Kidney tubule cell (primary cell): ENCODE data around the gene RUNX1.

Experiments used
- DNase-seq: peaks from one replicate; pipeline ENCODE4 v3.0.0-alpha.2; 2018; ENCODE audit warnings: low spot score

Gene RUNX1

DNA sequence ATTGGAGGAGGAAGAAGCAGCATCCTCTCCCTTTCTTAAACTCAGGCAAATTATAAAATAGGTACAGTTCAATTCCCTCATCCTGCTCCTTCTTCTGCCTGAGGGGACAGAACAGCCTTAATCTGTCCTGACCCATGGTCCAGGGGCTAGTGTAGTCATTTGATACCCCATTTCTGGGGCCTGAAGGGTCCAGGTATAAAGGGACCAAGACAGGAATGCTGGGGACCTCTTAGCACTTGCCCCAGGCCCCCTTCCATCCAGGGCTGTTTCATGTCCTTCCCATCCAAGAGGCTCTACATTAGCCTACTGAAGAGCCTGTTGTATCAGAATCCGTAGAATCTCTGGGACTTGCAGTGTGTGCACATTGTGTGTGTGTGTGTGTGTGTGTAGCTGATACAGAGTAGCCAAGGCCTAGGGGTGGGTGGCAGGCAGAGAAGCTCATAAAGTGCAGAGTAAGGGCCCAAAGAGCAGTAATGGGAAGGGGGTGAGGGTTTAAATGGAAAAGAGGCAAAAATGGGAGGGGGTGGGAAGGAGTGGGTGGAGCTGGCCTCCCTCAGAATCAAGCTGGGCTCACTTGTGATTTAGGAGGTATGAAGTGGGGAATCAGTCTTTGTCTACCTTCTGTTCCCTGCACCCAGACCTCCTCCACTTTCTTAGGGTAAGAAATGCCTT, 32.4 kb downstream of the RUNX1 start:
- DNase-seq = no peak

DNA sequence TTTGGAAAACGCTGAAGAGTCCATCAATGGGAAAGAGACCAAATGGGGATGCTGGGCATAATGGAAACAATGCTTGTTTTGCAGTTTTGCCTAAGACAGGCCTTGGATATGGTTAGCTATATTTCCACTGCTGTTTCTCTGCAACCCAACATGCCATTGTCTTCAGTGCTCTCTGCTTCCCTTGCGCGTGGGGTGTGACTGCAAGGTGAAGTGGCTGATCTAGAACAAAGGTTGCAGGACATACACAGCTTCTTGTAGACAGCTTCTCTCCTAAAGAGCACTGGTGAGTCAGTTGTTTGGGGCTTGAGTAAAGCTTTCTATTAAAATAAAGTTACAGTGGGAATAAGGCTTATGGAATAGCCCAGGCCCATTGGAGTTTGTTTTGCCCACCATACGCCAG, 33.0 kb downstream of the RUNX1 start:
- no peak for DNase-seq

DNA sequence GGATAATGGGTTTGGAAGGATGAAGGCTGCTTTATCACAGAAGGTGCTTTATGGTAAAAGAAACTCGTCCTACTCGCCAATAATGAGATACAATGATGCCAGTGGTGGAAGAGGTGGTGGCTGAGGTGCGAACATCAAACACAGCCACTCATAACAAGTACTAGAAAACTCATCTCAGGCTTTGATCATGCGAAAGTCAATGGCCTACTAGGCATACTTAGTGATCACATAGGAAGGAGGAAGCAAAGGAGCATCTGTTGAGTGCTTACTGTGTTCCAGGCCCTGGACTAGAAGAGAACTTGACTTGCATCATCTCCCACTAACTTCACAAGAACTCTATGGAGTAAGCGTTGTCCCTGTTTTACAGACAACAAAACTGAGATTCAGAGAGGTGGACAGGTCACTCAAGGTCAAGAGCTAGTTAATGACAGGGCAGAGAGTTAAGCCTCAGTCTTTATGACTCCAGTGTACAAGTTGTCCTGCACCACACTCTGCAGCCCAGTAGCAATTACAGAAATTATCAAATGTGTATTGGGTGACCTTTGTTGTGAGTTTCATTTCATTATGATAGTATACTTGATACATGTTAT, 33.6 kb downstream of the RUNX1 start:
- DNase-seq = no peak

DNA sequence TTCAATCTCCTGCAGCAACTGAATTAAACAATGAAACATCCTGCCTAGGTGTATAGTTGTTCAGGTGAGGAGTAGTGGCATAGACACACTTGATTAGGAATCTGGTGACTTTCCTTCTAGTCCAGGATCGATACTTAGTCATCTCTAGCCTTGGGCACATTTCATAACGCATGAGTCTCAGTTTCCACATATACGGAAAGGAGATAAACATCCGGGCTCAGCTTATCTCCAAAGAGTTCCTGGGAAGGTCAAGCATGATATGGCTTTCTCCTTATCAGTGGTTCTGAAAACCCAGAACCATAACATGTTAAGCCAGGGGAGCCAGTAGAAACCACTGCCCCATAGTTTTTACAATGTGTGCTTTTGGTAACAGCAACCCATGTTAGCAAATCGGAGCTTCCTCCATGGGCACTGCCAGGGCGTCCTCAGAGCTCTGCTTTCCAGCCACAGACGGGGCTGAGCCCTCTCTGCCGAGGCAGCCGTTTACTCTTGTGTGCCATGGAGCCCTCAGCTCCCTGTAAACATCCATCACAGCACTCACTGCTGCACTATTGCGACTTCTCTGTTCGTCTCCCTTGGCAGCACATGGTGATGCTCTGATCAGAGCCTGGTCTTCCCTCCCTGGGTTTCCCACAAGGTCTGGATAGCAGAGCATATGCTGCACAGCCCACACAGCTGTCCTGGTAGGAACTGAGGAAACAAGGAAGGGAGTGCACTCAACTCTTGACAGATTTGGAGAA, 34.6 kb downstream of the RUNX1 start:
- DNase-seq = no peak

DNA sequence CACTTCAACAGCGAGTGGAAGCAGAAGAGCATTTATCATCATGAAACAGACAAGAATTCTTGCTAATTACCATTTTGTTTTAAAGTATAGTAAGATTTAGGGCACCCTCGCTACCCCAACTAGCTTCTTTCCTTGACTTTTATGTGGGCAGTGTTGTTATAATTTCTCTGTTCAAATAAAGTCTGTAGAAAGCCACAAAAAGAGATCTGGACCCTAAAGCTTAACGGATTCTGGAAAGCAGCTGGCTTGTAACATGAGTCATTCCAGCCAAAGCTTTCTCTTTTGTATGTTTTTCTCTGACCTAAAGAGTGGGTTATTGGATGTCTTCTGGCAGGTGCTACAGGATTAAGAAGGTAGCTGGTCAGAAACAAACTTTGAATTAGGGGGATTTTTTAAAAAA, 37.4 kb downstream of the RUNX1 start:
- DNase-seq = no peak

DNA sequence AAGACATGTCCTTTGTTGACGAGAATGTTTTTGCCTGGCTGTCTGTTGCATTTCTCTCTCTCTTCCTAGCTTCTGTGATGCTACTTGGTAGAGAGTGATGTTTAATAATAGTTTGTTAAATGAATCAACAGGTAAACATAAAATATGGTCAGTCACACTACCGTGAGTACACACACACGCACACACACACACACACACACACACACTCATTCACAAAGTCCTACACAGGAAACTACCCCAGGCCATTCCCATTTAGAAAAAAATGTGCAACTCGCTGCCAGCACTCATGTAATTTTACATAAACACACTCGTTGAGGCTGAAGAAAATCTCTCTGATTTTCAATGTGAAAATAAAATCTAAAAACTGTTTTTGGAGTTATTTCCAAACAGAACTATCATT, 38.7 kb downstream of the RUNX1 start:
- no peak for DNase-seq

DNA sequence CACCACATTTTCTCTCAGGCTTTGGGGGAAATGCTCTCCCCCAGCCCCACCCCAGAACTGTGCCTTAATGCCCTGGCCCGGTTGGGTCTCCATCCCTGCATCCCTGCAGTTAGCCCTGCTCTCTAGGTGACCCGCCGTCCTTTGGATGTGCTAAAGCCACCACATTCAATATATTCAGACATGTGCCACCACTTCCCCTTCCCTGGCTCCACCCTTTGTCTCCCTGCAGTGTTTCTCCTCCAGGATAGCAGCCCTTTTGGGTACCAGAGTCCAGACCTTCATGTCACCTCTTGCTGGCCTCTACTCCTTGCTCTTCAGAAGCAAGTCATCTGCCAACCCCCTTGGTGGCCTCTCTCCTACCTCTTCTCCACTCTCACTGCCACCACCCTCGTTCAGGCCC, 41.8 kb downstream of the RUNX1 start:
- DNase-seq = no peak

DNA sequence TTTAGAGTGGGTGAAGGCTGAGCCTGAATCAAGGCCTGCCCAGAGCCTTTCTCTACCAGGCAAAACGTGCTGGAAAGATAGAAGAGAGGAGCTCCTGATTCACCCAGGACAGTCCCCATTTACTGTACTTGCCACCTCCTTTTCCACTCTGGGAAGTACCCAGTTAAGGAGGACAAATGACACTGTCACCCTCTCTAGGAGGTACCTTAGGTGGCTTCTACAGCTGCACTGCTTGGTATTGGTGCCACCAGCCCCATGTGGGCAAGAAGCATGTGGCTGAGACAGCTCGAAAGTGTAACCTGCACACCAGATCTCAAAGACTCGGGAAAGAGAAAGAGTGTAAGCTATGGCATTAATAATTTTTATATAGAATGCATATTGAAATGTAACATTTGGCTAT, 42.3 kb downstream of the RUNX1 start:
- DNase-seq = no peak

DNA sequence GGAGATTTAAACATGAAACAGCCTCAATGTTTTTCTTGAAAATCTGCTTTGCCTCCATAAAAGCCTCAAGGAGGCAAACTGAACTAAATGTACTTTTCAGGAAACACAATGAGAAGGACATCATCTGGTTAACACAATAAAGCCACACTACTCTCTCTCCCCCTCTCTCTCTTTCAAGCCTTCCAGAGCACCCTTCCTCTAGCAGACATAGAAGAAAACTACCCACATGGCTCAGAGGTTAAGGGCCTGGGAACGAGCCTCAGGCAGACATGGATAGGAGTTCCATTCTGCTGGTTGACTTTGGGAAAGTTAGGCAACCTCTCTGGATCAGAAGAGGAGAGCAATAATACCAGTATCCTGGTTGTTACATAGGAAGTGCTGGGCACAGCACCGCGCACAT, 42.9 kb downstream of the RUNX1 start:
- no peak for DNase-seq

DNA sequence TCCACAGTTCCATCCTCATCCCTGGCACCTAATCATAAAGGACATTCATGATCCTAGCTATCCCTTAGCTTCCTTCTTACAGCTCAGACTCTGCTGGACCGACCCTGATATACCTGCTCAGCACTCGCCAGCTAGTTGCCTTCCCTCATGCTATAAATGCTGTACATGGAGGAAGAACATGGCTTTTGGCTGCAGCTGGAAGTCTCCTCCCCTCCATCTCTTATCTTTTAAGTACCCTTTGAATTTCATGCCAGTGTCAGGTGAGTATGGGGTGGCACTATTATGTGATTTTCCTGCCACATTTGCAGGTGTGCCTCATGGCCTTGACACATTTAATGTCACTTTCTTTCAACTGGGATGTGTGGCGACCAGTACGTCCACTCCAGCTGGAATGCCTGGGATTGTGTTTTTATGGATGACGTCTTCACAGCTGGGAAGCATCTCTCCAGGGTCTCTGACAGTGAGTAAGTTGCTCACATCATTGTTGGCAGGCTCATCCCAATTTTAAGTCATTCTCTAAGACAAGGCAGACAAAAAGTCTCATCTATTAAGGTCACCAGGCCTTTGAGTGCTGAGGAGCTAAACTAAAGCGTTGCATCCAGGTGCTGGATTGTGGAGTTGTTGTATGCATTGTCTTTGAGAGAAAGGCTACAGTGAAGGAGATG, 43.4 kb downstream of the RUNX1 start:
- no peak for DNase-seq

DNA sequence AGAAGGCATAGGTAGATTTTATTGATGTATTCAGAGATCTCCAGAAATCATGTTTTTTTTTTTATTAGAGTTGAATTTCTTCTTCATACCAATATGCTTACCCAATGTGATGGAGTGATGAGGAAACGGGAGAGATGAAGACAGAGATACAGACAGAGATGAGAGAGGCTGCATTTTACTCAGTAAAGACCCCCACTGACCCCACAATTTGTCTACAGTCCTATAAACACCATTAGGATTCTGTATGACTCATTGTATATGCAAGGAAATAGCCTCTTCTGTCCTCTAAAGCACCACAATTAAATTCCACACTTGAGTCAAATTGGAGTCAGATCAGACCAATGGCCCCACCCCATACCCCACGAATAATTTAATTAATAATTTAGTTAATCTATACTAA, 44.0 kb downstream of the RUNX1 start:
- no peak for DNase-seq

DNA sequence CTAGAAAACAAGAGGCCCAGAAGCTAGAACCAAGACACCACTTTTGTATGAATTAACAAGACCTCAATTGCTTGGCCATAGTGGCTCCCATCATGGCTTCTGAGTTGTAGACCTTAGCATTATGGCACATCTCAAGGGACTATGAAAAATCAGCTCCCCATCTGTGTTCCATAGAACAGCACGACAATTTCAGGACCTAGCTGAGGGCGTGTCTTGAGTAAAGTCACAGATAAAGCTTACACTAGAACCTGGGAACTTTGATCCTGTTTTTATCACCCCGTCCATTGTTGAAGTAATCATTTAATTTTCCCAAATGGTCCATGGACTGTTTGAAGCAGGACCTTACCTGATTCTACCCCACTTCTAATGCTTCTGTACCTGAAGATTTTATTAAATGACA, 44.8 kb downstream of the RUNX1 start:
- DNase-seq = no peak

DNA sequence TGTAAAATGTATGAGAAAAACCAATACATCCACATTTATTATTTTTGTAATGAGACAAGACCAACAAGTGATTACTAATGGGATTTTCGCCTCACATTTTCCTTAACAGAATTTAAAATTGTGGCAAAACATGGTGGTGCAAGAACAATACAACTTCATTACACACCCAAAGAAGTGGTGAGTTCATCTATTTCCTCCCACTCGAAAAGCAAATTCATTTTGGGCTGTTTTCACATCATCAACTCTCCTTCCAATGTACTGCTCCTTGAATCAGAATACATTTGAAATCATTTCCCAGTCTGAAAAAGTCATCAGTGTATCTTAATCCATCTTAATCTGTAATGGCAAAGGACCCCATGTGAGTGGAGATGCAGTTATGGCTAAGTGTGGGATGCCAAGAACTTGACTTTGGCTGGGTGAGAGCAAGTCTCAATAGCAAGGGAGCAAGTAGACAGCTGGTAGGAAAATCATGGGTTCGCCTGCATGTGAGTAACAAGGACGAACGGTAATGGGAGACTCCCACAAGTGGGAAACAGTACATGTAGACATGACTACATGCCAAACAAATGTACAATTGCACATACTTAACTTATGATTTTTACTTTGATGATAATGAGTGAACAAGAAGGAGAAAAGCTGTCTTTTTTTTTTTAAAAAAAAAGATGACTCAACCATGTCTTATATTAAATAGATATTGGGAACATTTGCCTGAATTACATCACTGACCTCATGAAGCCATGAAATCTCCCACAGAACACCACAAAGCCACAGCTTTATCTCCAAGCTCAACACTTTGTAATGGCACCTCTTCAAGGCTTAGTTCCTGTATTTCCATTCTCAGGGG, 46.0 kb downstream of the RUNX1 start:
- peak; percentile 26 for DNase-seq

DNA sequence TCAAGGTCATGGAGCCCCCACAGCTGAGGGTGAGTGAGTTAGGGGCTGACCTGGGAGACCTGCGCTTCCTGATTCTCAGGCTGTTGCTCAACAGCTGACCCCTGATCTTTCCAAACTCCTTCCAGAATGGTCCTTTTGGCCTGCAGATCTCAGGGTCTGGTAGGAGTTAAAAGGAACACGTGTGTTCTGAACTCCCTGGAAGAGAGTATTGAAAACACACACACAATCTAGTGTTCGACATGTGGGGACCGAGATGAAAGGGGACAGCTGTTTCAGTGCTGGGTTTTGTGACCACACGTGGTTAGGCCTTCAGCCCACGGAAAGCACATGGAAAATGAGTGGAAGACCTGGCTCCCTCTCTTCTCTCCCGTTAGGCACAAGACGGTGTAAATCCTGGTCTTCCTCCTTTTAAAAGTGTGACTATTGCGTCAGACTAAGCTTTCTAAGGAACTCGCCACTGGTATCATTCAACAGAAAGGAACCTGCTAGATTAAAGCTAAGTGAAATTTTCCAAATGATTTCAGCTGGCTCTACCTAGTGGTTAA, 49.6 kb downstream of the RUNX1 start:
- no peak for DNase-seq

DNA sequence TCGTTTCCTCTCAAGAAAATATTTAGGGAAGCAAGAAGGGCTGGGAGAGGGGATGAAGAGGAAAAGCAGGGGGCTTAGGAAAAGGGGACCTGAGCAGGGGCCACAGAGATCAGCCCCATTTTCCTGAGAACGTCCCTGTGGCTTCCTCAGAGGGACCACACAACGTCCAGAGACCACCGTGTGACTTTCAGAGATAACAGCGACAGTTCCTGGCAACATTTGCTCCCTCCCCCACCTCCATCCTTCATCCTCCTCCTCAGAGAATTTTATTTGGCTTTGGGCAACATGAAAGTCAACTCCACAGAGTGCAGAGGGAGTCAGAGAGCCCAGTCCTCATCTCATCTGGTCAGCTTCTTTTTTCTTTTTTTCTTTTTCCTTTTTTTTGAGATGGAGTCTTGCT, 50.9 kb downstream of the RUNX1 start:
- DNase-seq = no peak

DNA sequence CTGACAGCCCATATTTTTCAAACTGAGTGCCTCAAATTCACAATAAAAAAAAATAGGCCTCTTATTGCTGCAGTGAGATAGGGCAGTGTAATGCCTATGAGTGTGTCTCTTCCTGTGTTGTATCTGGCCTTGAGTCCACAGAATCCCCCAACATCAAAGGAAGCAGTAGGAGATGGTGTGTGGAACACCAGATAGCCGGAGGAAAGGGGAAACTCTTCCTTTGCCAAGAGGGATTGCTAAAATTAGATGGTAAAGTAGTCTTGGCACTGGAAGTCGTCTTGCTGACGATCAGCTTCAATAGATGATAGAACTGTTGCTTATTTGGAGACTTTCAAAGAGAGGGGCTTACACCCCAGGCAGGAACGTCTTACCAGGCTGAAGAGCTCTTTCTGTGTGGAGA, 51.8 kb downstream of the RUNX1 start:
- DNase-seq = no peak

DNA sequence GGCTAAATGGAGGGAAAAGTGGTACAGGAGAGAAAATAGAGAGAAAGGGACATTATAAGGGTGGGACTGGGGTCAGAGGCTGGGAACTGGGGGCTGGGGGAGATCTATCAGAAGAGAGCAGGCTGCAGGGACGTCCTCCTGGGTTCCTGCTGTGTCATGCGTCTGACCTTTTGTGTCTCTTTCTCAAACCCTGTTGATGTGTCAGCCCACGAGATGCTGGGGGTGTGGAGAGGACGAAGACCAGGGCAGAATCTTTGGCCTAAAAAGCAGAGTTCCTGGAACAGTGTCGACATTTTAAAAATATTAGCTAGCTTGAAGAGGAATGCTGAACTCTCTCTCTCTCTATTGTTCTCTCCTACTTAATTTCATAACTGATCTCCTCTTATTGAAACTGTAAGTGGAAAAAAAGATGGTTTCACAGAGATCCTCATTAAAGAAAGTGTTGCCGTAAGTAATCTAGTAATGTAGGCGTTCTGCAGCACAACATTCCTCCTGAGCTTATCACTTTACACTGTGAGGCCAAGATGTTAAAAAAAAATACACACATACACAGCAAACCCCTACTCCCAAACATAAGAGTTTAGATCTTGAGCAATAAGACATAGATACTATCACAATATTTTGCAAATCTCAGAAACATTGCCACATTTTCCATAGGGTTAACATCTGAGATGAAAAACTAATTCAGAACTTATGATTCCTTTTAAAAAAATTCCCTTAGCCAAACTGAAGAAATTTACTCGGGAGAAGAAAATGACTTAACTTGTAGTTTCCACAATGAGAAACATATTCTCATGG, 52.6 kb downstream of the RUNX1 start:
- DNase-seq = no peak

DNA sequence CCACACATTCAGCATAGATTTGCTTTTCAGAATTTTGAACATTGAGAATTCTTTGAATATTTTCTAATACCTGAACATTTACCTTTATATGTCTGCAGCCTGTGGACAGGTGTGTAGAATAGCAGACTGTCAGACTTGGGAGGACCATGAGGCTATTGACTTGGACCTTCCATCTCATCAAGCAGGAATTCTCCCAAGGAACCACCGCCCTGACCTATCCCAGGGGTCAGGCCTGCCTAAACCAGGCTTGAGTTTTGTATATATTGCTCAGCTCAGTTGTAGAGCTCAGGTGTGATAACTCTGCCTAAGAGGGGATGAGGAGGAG, 53.2 kb downstream of the RUNX1 start:
- no peak for DNase-seq

DNA sequence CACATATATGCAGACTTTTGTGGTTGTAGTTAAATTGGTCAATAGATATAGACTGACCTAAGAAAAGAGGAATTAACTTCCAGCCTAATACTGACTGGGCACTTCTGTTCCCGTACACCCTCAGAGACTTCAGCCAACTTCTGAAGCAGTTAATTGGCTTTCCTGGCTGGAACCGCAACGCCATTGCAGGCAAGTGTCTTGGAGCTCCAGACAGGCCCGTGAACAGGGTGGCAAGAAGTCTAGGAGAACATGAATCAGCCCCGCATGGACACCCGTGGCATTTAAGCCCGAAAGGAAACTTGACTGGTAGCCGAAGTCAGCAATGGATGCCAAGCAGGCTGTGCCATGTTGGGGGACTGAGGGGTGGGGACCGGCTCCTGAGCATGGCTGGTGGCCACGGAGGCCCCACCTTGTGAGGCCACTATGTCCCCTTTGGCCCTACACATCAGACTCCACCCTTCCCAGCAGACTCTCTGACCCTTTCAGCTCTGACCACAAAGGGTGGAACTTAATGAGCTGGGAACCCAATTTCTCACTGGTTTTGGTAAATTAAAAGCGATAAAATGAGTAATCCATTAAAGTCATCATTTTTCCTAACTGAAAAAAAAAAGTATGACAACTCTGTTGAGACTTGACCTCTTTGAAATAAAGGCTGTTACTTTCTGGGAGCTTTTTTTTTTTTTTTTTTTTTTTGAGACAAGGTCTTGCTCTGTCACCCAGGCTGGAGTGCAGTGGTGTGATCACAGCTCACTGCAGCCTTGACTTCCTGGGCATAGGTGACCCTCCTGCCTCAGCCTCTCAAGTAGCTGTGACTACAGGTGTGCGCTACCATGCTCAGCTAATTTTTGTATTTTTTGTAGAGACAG, 54.1 kb downstream of the RUNX1 start:
- DNase-seq = no peak

DNA sequence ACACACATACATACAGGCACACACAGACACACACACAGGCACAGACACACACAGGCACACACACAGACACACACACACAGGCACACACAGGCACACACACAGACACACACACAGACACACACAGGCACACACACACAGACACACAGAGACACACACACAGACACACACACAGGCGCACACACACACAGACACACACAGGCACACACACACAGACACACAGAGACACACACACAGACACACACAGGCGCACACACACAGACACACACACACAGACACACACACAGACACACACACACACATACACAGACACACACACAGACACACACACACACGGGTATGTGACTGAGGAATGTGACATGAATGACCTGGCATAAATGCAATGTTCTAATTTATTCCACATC, 55.6 kb downstream of the RUNX1 start:
- DNase-seq = peak; percentile 16
